Subcutaneous adipose tissue (tissue), 4 donors: Measurements from ENCODE around the gene TEX51. TPM values are rescaled to one million over a fixed set of nuclear protein-coding genes. Genes with fewer than 3 reads are reported as not detected.

Experiments
- CTCF ChIP-seq: fragments of 450-650 bp; IDR thresholded peaks from one replicate; pipeline ENCODE4 v1.5.1; 2016; ENCODE audit warnings: low read depth, mild to moderate bottlenecking, control low read depth, antibody characterized with exemption, moderate library complexity
- total RNA-seq, 4 donors: library from RNA; depleted of rRNA; stranded (reverse); fragments of >200 nt; gene quantifications; one replicate each; pipeline ENCODE4 v1.1.0, GENCODE V29; 2016

TEX51 gene
- total RNA-seq, 4 donors from 2014 or later, result not detected

DNA sequence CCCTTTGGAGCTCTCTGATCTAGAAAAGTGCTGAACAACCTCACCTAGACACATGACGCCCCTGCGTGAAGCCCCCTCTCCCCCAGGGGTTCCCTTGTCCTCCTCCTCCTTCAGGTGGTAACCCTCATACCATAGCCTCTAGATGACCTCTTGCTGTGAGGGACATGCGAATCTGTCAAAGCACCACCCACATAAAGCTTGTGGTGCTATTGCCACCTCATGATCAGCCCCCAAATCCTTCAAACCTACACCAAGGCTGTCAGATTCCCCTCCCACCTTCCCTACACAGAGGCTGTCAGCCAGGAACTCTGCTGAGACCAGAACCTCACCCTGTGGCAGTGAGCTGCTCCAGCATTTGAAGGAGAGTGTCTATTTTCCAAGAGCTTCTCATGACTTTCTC lies 43.1 kb upstream of the TEX51 start:
- no peak for TF ChIP-seq CTCF

DNA sequence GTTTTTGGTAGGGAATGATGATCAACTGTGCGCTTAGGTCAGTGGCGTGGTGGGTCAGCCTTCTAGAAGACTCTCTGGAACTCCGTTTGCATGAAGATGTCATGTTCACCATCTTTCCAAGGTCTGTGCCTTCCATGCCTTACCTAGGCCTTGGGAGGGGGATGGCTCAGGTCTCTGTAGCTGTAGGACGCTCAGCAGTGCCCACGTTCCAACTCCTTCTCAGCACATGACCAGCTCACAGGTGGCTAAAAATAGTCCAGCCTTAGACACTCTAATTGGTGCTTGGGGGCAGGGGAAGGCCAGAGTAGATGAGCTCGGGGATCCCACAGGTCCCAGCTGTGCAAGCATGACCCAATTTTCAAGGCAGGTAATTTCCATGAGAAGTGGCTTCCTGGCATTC lies 42.3 kb upstream of the TEX51 start:
- no peak for TF ChIP-seq CTCF

DNA sequence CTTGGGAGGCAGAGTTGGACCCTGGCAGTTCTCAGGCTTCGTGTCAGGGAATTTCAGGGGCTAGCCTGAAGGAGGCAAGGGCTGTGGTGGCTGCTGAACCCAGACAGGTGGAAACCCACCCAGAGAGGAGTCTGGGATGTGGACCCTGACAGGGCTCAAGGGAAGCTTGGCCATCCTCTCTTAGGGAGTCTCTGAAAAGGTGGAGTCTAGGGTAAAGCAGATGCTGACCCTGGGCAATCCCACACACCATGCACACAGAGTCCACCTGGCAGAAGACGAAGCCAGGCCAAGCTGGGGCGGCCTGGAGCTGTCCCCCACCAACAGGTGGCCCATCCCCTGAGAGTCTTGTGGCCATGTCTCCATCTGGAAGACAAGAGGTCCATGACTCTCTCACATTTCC lies 41.2 kb upstream of the TEX51 start:
- no peak for TF ChIP-seq CTCF

- no peak for TF ChIP-seq CTCF
Observed at GRCh38 chr2:126858013-126858412, 40.7 kb upstream of the TEX51 start.

DNA sequence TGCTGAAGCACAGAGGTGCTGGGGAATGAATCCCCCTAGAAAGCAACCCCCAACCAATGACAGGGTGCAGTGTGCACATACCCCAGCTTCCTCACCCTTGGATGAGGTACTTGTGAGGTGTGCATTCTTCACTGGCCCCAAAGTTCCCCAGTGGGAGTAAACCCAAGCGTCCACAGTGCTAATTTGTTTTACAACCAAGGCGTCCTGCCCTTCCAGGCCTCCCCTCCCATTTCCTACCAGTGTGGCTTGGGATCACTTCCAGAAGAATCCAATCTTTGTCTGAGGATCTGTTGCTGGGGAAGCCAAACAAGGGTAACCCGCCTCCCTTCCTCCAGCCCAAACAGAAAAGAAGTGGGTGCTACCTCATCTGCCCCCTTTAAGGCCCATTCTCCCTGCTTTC lies 40.3 kb upstream of the TEX51 start:
- TF ChIP-seq CTCF, result no peak

- no peak for TF ChIP-seq CTCF
Observed at GRCh38 chr2:126858991-126859390, 39.7 kb upstream of the TEX51 start.

GRCh38 chr2:126859631-126860030 lies 39.1 kb upstream of the TEX51 start:
- TF ChIP-seq CTCF, result no peak

DNA sequence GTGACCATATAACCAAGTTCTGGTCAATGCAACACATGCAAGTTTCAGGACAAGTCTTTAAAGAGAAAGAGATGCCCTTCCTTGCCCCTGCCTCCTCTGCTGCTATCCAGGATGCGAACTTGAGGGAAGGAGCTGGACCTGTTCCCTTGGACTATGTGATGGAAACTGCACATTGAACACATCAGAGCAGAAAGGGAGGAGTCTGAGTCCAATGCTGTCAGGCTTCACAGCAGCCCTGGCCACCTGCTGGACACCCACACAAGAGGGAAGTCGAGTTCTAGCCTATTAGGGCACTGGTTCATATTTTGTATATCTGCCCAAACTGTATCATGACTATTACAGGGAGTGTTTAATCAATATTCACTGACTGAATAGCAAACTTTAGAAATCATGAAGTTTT lies 38.3 kb upstream of the TEX51 start:
- TF ChIP-seq CTCF, result no peak
